IMR-90 (cell line): Measurements from ENCODE around the gene NUP107. TPM values are rescaled to one million over a fixed set of nuclear protein-coding genes. Genes with fewer than 3 reads are reported as not detected.

Source experiments
- ATAC-seq: fragments of 200-7000 bp; cut with Tn5 transposase; 2 replicates; pipeline ENCODE4 v1.9.1; 2020; ENCODE audit warnings: low read depth, mild to moderate bottlenecking, moderate library complexity
- BruUV-seq: library from RNA; stranded (reverse); fragments of 400-500 nt; replicated peaks from 2 replicates; lab custom pipeline; 2021; lab: Mats Ljungman, UMichigan
- CTCF ChIA-PET: fragments of 300-600 bp; formaldehyde crosslinking; extraction: SDS; loops from one replicate; lab custom pipeline; 2021; ENCODE audit warnings: antibody characterized with exemption; lab: Yijun Ruan, JAX
- POLR2A ChIA-PET: fragments of 300-600 bp; sonication (Branson Sonifier 250); formaldehyde crosslinking; loops from one replicate; lab custom pipeline; 2022; ENCODE audit warnings: antibody characterized with exemption; ENCODE audit not compliant: unreplicated experiment; lab: Charles Lee
- DNase-seq: peaks from one replicate; pipeline ENCODE4 v3.0.0; 2013
- H2AFZ ChIP-seq: replicated peaks from 2 replicates; pipeline ENCODE3; 2013; ENCODE audit warnings: low read length, mild to moderate bottlenecking; ENCODE audit not compliant: poor library complexity
- H2AK5ac ChIP-seq: 2 replicates; pipeline ENCODE4 v1.6.1; 2013; ENCODE audit warnings: low read depth, low read length, inconsistent platforms
- H2AK9ac ChIP-seq: replicated peaks from 2 replicates; pipeline ENCODE3; 2013; ENCODE audit warnings: mild to moderate bottlenecking, low read depth, low read length, moderate library complexity; ENCODE audit not compliant: poor library complexity
- H2BK120ac ChIP-seq: 2 replicates; pipeline ENCODE4 v1.6.1; 2013; ENCODE audit warnings: low read depth, low read length, inconsistent platforms
- H2BK15ac ChIP-seq: 3 replicates; pipeline ENCODE4 v1.6.1; 2013; ENCODE audit warnings: low read depth, low read length, inconsistent platforms
- H2BK20ac ChIP-seq: 2 replicates; pipeline ENCODE4 v1.6.1; 2013; ENCODE audit warnings: low read depth, mild to moderate bottlenecking, inconsistent platforms, low read length, moderate library complexity
- H2BK5ac ChIP-seq: 2 replicates; pipeline ENCODE4 v1.6.1; 2013; ENCODE audit warnings: mild to moderate bottlenecking, low read depth, low read length, inconsistent platforms; ENCODE audit not compliant: poor library complexity, severe bottlenecking
- H3K14ac ChIP-seq: replicated peaks from 2 replicates; pipeline ENCODE4 v1.6.1; 2013; ENCODE audit warnings: low read depth, low read length, inconsistent platforms
- H3K18ac ChIP-seq: 2 replicates; pipeline ENCODE4 v1.6.1; 2013; ENCODE audit warnings: low read depth, low read length, control low read depth
- H3K23ac ChIP-seq: 2 replicates; pipeline ENCODE4 v1.6.1; 2013; ENCODE audit warnings: low read depth, low read length, inconsistent platforms
- H3K27ac ChIP-seq: 2 replicates; pipeline ENCODE4 v1.5.1; 2013; ENCODE audit warnings: mild to moderate bottlenecking, control low read depth, low read length; ENCODE audit not compliant: insufficient read depth
- H3K27me3 ChIP-seq: 2 replicates; pipeline ENCODE4 v1.6.1; 2013; ENCODE audit warnings: low read length; ENCODE audit not compliant: control insufficient read depth, insufficient read depth
- H3K36me3 ChIP-seq: 2 replicates; pipeline ENCODE4 v1.6.1; 2013; ENCODE audit warnings: low read length, mixed read lengths; ENCODE audit not compliant: control insufficient read depth, insufficient read depth
- H3K4ac ChIP-seq: 2 replicates; pipeline ENCODE4 v1.6.1; 2013; ENCODE audit warnings: low read depth, low read length, inconsistent platforms
- H3K4me1 ChIP-seq: 2 replicates; pipeline ENCODE4 v1.6.1; 2013; ENCODE audit warnings: low read length, mixed read lengths; ENCODE audit not compliant: control insufficient read depth, insufficient read depth
- H3K4me2 ChIP-seq: 2 replicates; pipeline ENCODE4 v1.6.1; 2013; ENCODE audit warnings: low read depth, mild to moderate bottlenecking, control low read depth, low read length, moderate library complexity
- H3K4me3 ChIP-seq: 2 replicates; pipeline ENCODE4 v1.5.1; 2013; ENCODE audit warnings: low read depth, mild to moderate bottlenecking, control low read depth, low read length, moderate library complexity; ENCODE audit not compliant: insufficient read depth
- H3K56ac ChIP-seq: 2 replicates; pipeline ENCODE4 v1.6.1; 2013; ENCODE audit warnings: low read length, inconsistent platforms; ENCODE audit not compliant: insufficient read depth; ENCODE audit errors: extremely low read depth
- H3K79me1 ChIP-seq, 2 experiments: 2 replicates each; pipeline ENCODE4 v1.6.1; 2013; ENCODE audit warnings: low read length in 2 of 2, inconsistent platforms in 1 of 2, low read depth in 1 of 2
- H3K9ac ChIP-seq: 2 replicates; pipeline ENCODE4 v1.6.1; 2013; ENCODE audit warnings: low read depth, low read length, control low read depth
- H3K9me1 ChIP-seq: 2 replicates; pipeline ENCODE4 v1.6.1; 2013; ENCODE audit warnings: low read length, inconsistent platforms; ENCODE audit not compliant: insufficient read depth
- H3K9me3 ChIP-seq: 2 replicates; pipeline ENCODE4 v1.6.1; 2013; ENCODE audit warnings: low read length; ENCODE audit not compliant: control insufficient read depth, insufficient read depth
- H4K20me1 ChIP-seq: 2 replicates; pipeline ENCODE4 v1.6.1; 2013; ENCODE audit warnings: low read length, inconsistent platforms; ENCODE audit not compliant: insufficient read depth
- H4K5ac ChIP-seq: 2 replicates; pipeline ENCODE4 v1.6.1; 2013; ENCODE audit warnings: mild to moderate bottlenecking, low read depth, low read length, control low read depth
- H4K8ac ChIP-seq, 2 experiments: 2 replicates each; pipeline ENCODE4 v1.6.1; 2013; ENCODE audit warnings: low read depth in 2 of 2, low read length in 2 of 2, control low read depth in 1 of 2, inconsistent platforms in 1 of 2
- H4K91ac ChIP-seq: 2 replicates; pipeline ENCODE4 v1.6.1; 2013; ENCODE audit warnings: low read depth, low read length, inconsistent platforms; ENCODE audit not compliant: insufficient read depth
- BHLHE40 ChIP-seq: fragments of 150-350 bp; IDR thresholded peaks from 2 replicates; pipeline ENCODE4 v1.6.1; 2016; ENCODE audit warnings: mild to moderate bottlenecking, low read depth, low read length
- CHD1 ChIP-seq: IDR thresholded peaks from 2 replicates; pipeline ENCODE4 v1.6.1; 2012; ENCODE audit warnings: low read depth, low read length, improper control_type of control experiment
- MAFK ChIP-seq: IDR thresholded peaks from 2 replicates; pipeline ENCODE4 v1.6.1; 2012; ENCODE audit warnings: low read depth, low read length, improper control_type of control experiment
- NFE2L2 ChIP-seq: fragments of 150-350 bp; IDR thresholded peaks from 2 replicates; pipeline ENCODE4 v1.6.1; 2016; ENCODE audit warnings: low read depth, mild to moderate bottlenecking, low read length
- WGBS, 2 experiments: methylation state at CpG; one replicate each; pipeline versions ENCODE4 v1.1.5 to v1.1.7; 2013; ENCODE audit warnings: missing lambda C conversion rate in 2 of 2; ENCODE audit not compliant: insufficient read length in 1 of 2; ENCODE audit errors: extremely low coverage in 2 of 2; 5-methylcytosine and 5-hydroxymethylcytosine counted together
- dilution Hi-C: fragments of 300-500 bp; cut with HindIII; formaldehyde crosslinking; loops from one replicate; pipeline ENCODE4 v1.14.3; 2018; ENCODE audit warnings: low sequenced_read_pairs; ENCODE audit not compliant: unreplicated experiment
- in situ Hi-C: fragments of 300-500 bp; cut with MboI; formaldehyde crosslinking; loops from 3 replicates; pipeline ENCODE4 v1.14.3; 2019; ENCODE audit warnings: low sequenced_read_pairs, inconsistent platforms, mixed read lengths
- intact Hi-C: fragments of 100-400 bp; cut with micrococcal nuclease; formaldehyde crosslinking; loops from 2 replicates; pipeline ENCODE4 v1.10.0; 2022
- polyA plus RNA-seq, 3 experiments: library from polyadenylated mRNA; depleted of rRNA; stranded (reverse); fragments of >200 nt; gene quantifications; 2 replicates each; pipeline ENCODE4 v1.2.3, GENCODE V29; 2012; ENCODE audit warnings: low replicate concordance in 1 of 3
- total RNA-seq: library from RNA; depleted of rRNA; stranded (reverse); fragments of >200 nt; gene quantifications from 2 replicates; pipeline ENCODE4 v1.2.3, GENCODE V29; 2012
- TF ChIP-seq, protein P1 (sequence below): fragments of 150-350 bp; IDR thresholded peaks from 2 replicates; pipeline ENCODE4 v1.6.1; 2017; ENCODE audit warnings: mild to moderate bottlenecking, antibody characterized with exemption, low read length, low read depth

NUP107 gene
- total and polyA plus RNA-seq, 2 of the 4 experiments (the other 2 are of a cell fraction): 34.5 to 69.7 TPM

DNA sequence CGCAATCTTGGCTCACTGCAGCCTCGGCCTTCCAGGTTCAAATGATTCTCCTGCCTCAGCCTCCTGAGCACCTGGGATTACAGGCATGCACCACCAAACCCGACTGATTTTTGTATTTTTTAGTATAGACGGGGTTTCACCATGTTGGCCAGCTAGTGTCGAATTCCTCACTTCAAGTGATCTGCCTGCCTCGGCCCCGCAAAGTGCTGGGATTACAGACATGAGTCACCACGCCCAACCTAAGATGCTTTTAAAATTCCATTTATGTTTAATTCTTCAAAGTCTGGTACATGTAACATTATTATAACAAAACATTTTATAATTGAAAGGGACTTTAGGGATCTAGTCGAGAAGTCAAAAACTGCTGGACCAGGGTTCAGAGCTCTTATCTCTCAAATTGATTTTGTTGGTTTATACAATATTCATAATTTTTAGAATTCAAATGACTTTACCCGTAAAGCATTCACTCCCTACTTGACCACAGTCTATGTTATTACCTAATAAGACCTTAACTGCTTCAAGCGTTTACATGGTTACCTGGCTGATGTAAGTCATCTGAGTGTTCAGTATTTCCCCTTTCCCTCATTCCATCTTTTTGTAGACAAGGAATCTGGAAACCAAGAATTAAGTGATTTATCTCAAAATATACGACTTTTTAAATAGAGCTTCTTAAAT is 47.9 kb upstream of the NUP107 start:
- H2AFZ ChIP-seq: no peak overlapping the region
- no peak overlapping the region for H2AK9ac ChIP-seq
- H4K8ac ChIP-seq: no peak overlapping the region
- in situ Hi-C loops: no loop called here
- no peak overlapping the region for H4K91ac ChIP-seq
- H3K4me2 ChIP-seq: no peak overlapping the region
- no peak overlapping the region for H2BK5ac ChIP-seq
- no peaks in the 10 kb centered on the region for H3K27me3 ChIP-seq
- ChIA-PET POLR2A (no interaction called here), CTCF (no interaction called here)
- no peak overlapping the region for H3K9ac ChIP-seq
- peaks cover 5% of the 10 kb centered on the region for H3K36me3 ChIP-seq
- H3K9me3 ChIP-seq: no peaks in the 10 kb centered on the region
- no TSS peak for BruUV-seq
- dilution Hi-C loops: no loop called here
- no peak for TF ChIP-seq CHD1
- no peak for TF ChIP-seq BHLHE40
- TF ChIP-seq MAFK: no peak
- TF ChIP-seq, protein P1, sequence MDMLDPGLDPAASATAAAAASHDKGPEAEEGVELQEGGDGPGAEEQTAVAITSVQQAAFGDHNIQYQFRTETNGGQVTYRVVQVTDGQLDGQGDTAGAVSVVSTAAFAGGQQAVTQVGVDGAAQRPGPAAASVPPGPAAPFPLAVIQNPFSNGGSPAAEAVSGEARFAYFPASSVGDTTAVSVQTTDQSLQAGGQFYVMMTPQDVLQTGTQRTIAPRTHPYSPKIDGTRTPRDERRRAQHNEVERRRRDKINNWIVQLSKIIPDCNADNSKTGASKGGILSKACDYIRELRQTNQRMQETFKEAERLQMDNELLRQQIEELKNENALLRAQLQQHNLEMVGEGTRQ: no peak
- no peak for TF ChIP-seq NFE2L2
- 94% methylated on average over 3 of the region's 12 CpGs; no CpG with 5 or more reads in 1 of the 2 experiments for WGBS, 2 experiments
- no peak overlapping the region for H3K4ac ChIP-seq
- no peak overlapping the region for H3K23ac ChIP-seq
- H3K4me1 ChIP-seq: peaks cover 14% of the 10 kb centered on the region
- no peak for ATAC-seq
- no peak overlapping the region for H3K27ac ChIP-seq
- H4K5ac ChIP-seq: no peak overlapping the region
- no peak overlapping the region for H3K14ac ChIP-seq
- peaks cover 16% of the 10 kb centered on the region for H3K9me1 ChIP-seq
- no peak overlapping the region for H3K18ac ChIP-seq
- no peak overlapping the region for H3K4me3 ChIP-seq
- H2BK20ac ChIP-seq: no peak overlapping the region
- H4K20me1 ChIP-seq: peaks cover 84% of the 10 kb centered on the region
- no peak for DNase-seq
- peaks cover 7 to 53% of the 10 kb centered on the region in 2 experiments; a peak in 3 of 4 replicates for H3K79me1 ChIP-seq
- no peak overlapping the region for H2BK15ac ChIP-seq
- H2BK120ac ChIP-seq: no peak overlapping the region
- H3K56ac ChIP-seq: no peak overlapping the region
- intact Hi-C loops: no loop called here
- no peak overlapping the region for H2AK5ac ChIP-seq
